ENCODE measurements around the gene TRIL. TPM values are rescaled to one million over a fixed set of nuclear protein-coding genes. Genes with fewer than 3 reads are reported as not detected.

The TRIL gene
- total and polyA plus RNA-seq, 2 of the 13 experiments (the other 11 are each of a cell fraction or from before 2014, with no cell fraction given): 0.18 to 0.40 TPM

GRCh38 chr7:28955718-28956607 is 2.2 kb downstream of the TRIL start (continued):
- no peak for TF ChIP-seq SUZ12 (IDR thresholded peaks at IDR 0.05; ENCODE audit: low read depth, low read length)
- TF ChIP-seq BRD4 (CRISPR knock-in tag; IDR thresholded peaks at IDR 0.05): peak; percentile 76
- peak; percentile 64; the same call in 1 of the 2 replicates for TF ChIP-seq ZNF850 (CRISPR knock-in tag; conservative IDR thresholded peaks at IDR 0.05)
- TF ChIP-seq TGIF2 (CRISPR knock-in tag; IDR thresholded peaks at IDR 0.05): no peak; the same call in 1 of the 2 replicates
- peak; percentile 85 for TF ChIP-seq CHCHD3 (CRISPR knock-in tag; IDR thresholded peaks at IDR 0.05)
- TF ChIP-seq KLF16 (CRISPR knock-in tag; IDR thresholded peaks at IDR 0.05): peak; percentile 60 to 84; a peak in 3 of 4 replicates
- peak; percentile 66; the same call in 1 of the 2 replicates for TF ChIP-seq ZIK1 (CRISPR knock-in tag; IDR thresholded peaks at IDR 0.05; ENCODE audit: borderline replicate concordance, low read depth)
- TF ChIP-seq MXD3 (CRISPR knock-in tag; IDR thresholded peaks at IDR 0.05): peak; percentile 93
- peak; percentile 99; the same call in 1 of the 2 replicates for TF ChIP-seq FOXC1 (CRISPR knock-in tag; IDR thresholded peaks at IDR 0.05; ENCODE audit: borderline replicate concordance)
- TF ChIP-seq, protein P1, sequence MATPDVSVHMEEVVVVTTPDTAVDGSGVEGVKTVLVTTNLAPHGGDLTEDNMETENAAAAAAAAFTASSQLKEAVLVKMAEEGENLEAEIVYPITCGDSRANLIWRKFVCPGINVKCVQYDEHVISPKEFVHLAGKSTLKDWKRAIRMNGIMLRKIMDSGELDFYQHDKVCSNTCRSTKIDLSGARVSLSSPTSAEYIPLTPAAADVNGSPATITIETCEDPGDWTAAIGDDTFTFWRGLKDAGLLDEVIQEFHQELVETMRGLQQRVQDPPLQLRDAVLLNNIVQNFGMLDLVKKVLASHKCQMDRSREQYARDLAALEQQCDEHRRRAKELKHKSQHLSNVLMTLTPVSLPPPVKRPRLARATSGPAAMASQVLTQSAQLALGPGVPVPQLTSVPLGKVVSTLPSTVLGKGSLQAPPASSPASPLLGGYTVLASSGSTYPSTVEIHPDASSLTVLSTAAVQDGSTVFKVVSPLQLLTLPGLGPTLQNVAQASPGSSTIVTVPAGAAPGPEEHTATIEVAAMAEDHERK (CRISPR knock-in tag; IDR thresholded peaks at IDR 0.05; ENCODE audit: low read depth): no peak
- TF ChIP-seq NFIB (CRISPR knock-in tag; IDR thresholded peaks at IDR 0.05; ENCODE audit: borderline replicate concordance): peak; percentile 99
- TF ChIP-seq KDM5B (CRISPR knock-in tag; IDR thresholded peaks at IDR 0.05; ENCODE audit: borderline replicate concordance): peak; percentile 95
- TF ChIP-seq ERF (CRISPR knock-in tag; IDR thresholded peaks at IDR 0.05): peak; percentile 79
- TF ChIP-seq SETDB1 (CRISPR knock-in tag; IDR thresholded peaks at IDR 0.05; ENCODE audit: borderline replicate concordance): no peak
- TF ChIP-seq CENPT (CRISPR knock-in tag; IDR thresholded peaks at IDR 0.05; ENCODE audit: low read depth): no peak; the same call in 1 of the 2 replicates
- TF ChIP-seq FOXJ3 (CRISPR knock-in tag; IDR thresholded peaks at IDR 0.05; ENCODE audit: borderline replicate concordance): 0 out of 2 replicates have a peak, but pooled peaks have one; percentile 22
- peak; percentile 25 for TF ChIP-seq ZNF644 (CRISPR knock-in tag; IDR thresholded peaks at IDR 0.05; ENCODE audit: low read depth)
- TF ChIP-seq TERF1 (CRISPR knock-in tag; IDR thresholded peaks at IDR 0.05): no peak
- TF ChIP-seq ZNF510 (CRISPR knock-in tag; IDR thresholded peaks at IDR 0.05; ENCODE audit: low read depth): peak; percentile 95; the same call in 1 of the 2 replicates
- no peak for TF ChIP-seq ZNF577 (CRISPR knock-in tag; IDR thresholded peaks at IDR 0.05; ENCODE audit: borderline replicate concordance, low read depth)

All from HepG2 (cell line).